Liver (tissue), 9 donors: ENCODE results near the gene GREM1. TPM values are rescaled to one million over a fixed set of nuclear protein-coding genes. Genes with fewer than 3 reads are reported as not detected.

Source experiments
- DNase-seq: peaks from one replicate; pipeline ENCODE4 v3.0.0-alpha.2; 2017; ENCODE audit warnings: low spot score
- H3K27ac ChIP-seq, 2 donors: one replicate each; pipeline ENCODE4 v1.7.0; 2013; ENCODE audit warnings: inconsistent platforms in 2 of 2, low read length in 2 of 2, control low read depth in 1 of 2, low read depth in 1 of 2, mild to moderate bottlenecking in 1 of 2
- H3K27me3 ChIP-seq, 4 donors: one replicate each; pipeline versions ENCODE4 v1.6.1 to v1.7.0; 2013; ENCODE audit warnings: low read length in 3 of 4, inconsistent platforms in 1 of 4, mild to moderate bottlenecking in 1 of 4, moderate library complexity in 1 of 4; ENCODE audit not compliant: control insufficient read depth in 4 of 4, insufficient read depth in 4 of 4
- H3K36me3 ChIP-seq, 4 donors: one replicate each; pipeline versions ENCODE4 v1.6.1 to v1.7.0; 2013; ENCODE audit warnings: low read length in 3 of 4, mild to moderate bottlenecking in 3 of 4, low read depth in 1 of 4, moderate library complexity in 1 of 4; ENCODE audit not compliant: control insufficient read depth in 4 of 4, insufficient read depth in 3 of 4
- H3K4me1 ChIP-seq, 4 donors: one replicate each; pipeline versions ENCODE4 v1.6.1 to v1.7.0; 2013; ENCODE audit warnings: low read length in 3 of 4, mild to moderate bottlenecking in 3 of 4, moderate library complexity in 1 of 4; ENCODE audit not compliant: control insufficient read depth in 4 of 4, insufficient read depth in 4 of 4
- H3K4me3 ChIP-seq, 3 donors: one replicate each; pipeline versions ENCODE4 v1.6.1 to v1.7.0; 2013; ENCODE audit warnings: low read length in 3 of 3, control low read depth in 1 of 3, low read depth in 1 of 3, mild to moderate bottlenecking in 1 of 3
- H3K9ac ChIP-seq, 2 donors: one replicate each; pipeline ENCODE4 v1.7.0; 2013; ENCODE audit warnings: low read length in 2 of 2, mild to moderate bottlenecking in 2 of 2, moderate library complexity in 2 of 2, control low read depth in 1 of 2, low read depth in 1 of 2
- H3K9me3 ChIP-seq, 4 donors: one replicate each; pipeline versions ENCODE4 v1.6.1 to v1.7.0; 2013; ENCODE audit warnings: low read length in 3 of 4; ENCODE audit not compliant: control insufficient read depth in 4 of 4
- EGR1 ChIP-seq, 2 donors: IDR thresholded peaks; 2 replicates each; pipeline ENCODE4 v1.6.1; 2016 to 2018; ENCODE audit warnings: antibody characterized with exemption in 2 of 2, low read depth in 2 of 2
- FOXA1 ChIP-seq: IDR thresholded peaks from 2 replicates; pipeline ENCODE4 v1.6.1; 2016; ENCODE audit warnings: antibody characterized with exemption
- GABPA ChIP-seq, 2 donors: IDR thresholded peaks in 1 of 2; conservative IDR thresholded peaks in 1 of 2; 2 replicates each; pipeline ENCODE4 v1.6.1; 2016; ENCODE audit warnings: antibody characterized with exemption in 2 of 2, mild to moderate bottlenecking in 1 of 2, moderate library complexity in 1 of 2
- HNF4A ChIP-seq, 2 donors: conservative IDR thresholded peaks; 2 replicates each; pipeline ENCODE4 v1.6.1; 2016; ENCODE audit warnings: antibody characterized with exemption in 2 of 2, mild to moderate bottlenecking in 2 of 2
- JUND ChIP-seq, 2 donors: IDR thresholded peaks; 2 replicates each; pipeline ENCODE4 v1.6.1; 2016; ENCODE audit warnings: antibody characterized with exemption in 2 of 2
- NR2F2 ChIP-seq: IDR thresholded peaks from 2 replicates; pipeline ENCODE4 v1.6.1; 2016; ENCODE audit warnings: antibody characterized with exemption
- RAD21 ChIP-seq, 2 donors: IDR thresholded peaks; 2 replicates each; pipeline ENCODE4 v1.6.1; 2016; ENCODE audit warnings: antibody characterized with exemption in 2 of 2, mild to moderate bottlenecking in 2 of 2
- RXRA ChIP-seq, 2 donors: IDR thresholded peaks; 2 replicates each; pipeline ENCODE4 v1.6.1; 2017 to 2018; ENCODE audit warnings: antibody characterized with exemption in 2 of 2, mild to moderate bottlenecking in 1 of 2
- SP1 ChIP-seq: IDR thresholded peaks from 2 replicates; pipeline ENCODE4 v1.6.1; 2018; ENCODE audit warnings: antibody characterized with exemption, mild to moderate bottlenecking
- TAF1 ChIP-seq: conservative IDR thresholded peaks from 2 replicates; pipeline ENCODE4 v1.6.1; 2016; ENCODE audit warnings: antibody characterized with exemption, mild to moderate bottlenecking
- YY1 ChIP-seq: IDR thresholded peaks from 2 replicates; pipeline ENCODE4 v1.6.1; 2016; ENCODE audit warnings: antibody characterized with exemption, mild to moderate bottlenecking
- WGBS: extraction: QIAGEN DNeasy Blood & Tissue Kit; methylation state at CpG from one replicate; pipeline ENCODE4 v1.1.7; 2013; 5-methylcytosine and 5-hydroxymethylcytosine counted together
- polyA plus RNA-seq, 2 donors: library from polyadenylated mRNA; stranded (reverse) in 1 of 2; unstranded in 1 of 2; fragments of 200-250 nt in 1 of 2; fragments of >200 nt in 1 of 2; fragmentation: Nextera tagmentation in 1 of 2; extraction: Ambion mirVana in 1 of 2; gene quantifications; one replicate each; pipeline versions ENCODE4 v1.2.1 to v1.2.3, GENCODE V29; 2013 to 2015
- total RNA-seq, 2 donors: library from RNA; depleted of rRNA; stranded (reverse); fragments of >200 nt; gene quantifications; one replicate each; pipeline ENCODE4 v1.2.3, GENCODE V29; 2014
- TF ChIP-seq, protein P1 (sequence below): IDR thresholded peaks from 2 replicates; pipeline ENCODE4 v1.6.1; 2016; ENCODE audit warnings: antibody characterized with exemption
- TF ChIP-seq, protein P2 (sequence below): IDR thresholded peaks from 2 replicates; pipeline ENCODE4 v1.6.1; 2016; ENCODE audit warnings: antibody characterized with exemption, mild to moderate bottlenecking
- TF ChIP-seq, protein P3 (sequence below): IDR thresholded peaks from 2 replicates; pipeline ENCODE4 v1.6.1; 2016; ENCODE audit warnings: antibody characterized with exemption
- TF ChIP-seq, protein P4 (sequence below): IDR thresholded peaks from 2 replicates; pipeline ENCODE4 v1.6.1; 2016; ENCODE audit warnings: antibody characterized with exemption
- TF ChIP-seq, protein P5 (sequence below): fragments of 150-350 bp; IDR thresholded peaks from 2 replicates; pipeline ENCODE4 v1.5.1; 2017; ENCODE audit warnings: improper control_type of control experiment, low read depth, low read length; ENCODE audit not compliant: missing input control
- donor health status: healthy.
- donor health status: healthy.
- donor health status: healthy.
- donor health status: healthy.
- donor health status: healthy.

GREM1 gene
- total and polyA plus RNA-seq, 4 donors, result under 0.01 to 1.6 (median 0.50) TPM

DNA sequence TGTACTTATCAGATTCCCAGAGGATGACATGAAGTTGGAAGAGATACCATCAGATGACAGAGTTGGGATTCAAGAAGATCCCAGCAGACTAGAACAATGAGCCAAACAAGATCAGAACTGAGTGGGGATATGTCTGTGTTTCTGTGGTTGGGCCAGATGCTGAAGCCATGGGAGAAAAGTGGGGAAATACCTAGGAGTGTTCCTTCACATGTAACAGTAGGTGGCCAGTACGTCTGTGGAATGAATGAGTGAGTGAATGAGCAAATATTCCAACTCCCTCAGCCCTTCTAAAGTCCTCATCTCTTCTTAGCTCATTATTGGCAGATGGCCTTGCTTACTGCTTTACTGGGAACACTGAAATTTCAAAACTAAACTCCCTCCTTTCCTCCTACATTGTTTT, 32.2 kb upstream of the GREM1 start:
- Histone ChIP-seq H3K4me1 (peaks cover 4 to 14% (median 9%) of the 10 kb centered on the region in 4 donors), H3K36me3 (peaks cover 0 to 34% (median 14%) of the 10 kb centered on the region in 4 donors), H3K9ac (no peak overlapping the region), H3K27ac (no peak overlapping the region), H3K9me3 (no peaks in the 10 kb centered on the region), H3K4me3 (no peak overlapping the region), H3K27me3 (no peaks in the 10 kb centered on the region)
- TF ChIP-seq SP1 (no peak), HNF4A (conservative IDR thresholded peaks at IDR 0.05) (no peak), EGR1 (IDR thresholded peaks at IDR 0.05; ENCODE audit: low read depth in 2 of 2) (no peak), TAF1 (no peak), RAD21 (IDR thresholded peaks at IDR 0.05) (no peak)
- TF ChIP-seq, protein P1, sequence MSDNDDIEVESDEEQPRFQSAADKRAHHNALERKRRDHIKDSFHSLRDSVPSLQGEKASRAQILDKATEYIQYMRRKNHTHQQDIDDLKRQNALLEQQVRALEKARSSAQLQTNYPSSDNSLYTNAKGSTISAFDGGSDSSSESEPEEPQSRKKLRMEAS, result no peak
- TF ChIP-seq, protein P2, sequence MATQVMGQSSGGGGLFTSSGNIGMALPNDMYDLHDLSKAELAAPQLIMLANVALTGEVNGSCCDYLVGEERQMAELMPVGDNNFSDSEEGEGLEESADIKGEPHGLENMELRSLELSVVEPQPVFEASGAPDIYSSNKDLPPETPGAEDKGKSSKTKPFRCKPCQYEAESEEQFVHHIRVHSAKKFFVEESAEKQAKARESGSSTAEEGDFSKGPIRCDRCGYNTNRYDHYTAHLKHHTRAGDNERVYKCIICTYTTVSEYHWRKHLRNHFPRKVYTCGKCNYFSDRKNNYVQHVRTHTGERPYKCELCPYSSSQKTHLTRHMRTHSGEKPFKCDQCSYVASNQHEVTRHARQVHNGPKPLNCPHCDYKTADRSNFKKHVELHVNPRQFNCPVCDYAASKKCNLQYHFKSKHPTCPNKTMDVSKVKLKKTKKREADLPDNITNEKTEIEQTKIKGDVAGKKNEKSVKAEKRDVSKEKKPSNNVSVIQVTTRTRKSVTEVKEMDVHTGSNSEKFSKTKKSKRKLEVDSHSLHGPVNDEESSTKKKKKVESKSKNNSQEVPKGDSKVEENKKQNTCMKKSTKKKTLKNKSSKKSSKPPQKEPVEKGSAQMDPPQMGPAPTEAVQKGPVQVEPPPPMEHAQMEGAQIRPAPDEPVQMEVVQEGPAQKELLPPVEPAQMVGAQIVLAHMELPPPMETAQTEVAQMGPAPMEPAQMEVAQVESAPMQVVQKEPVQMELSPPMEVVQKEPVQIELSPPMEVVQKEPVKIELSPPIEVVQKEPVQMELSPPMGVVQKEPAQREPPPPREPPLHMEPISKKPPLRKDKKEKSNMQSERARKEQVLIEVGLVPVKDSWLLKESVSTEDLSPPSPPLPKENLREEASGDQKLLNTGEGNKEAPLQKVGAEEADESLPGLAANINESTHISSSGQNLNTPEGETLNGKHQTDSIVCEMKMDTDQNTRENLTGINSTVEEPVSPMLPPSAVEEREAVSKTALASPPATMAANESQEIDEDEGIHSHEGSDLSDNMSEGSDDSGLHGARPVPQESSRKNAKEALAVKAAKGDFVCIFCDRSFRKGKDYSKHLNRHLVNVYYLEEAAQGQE, result no peak
- TF ChIP-seq, protein P3, sequence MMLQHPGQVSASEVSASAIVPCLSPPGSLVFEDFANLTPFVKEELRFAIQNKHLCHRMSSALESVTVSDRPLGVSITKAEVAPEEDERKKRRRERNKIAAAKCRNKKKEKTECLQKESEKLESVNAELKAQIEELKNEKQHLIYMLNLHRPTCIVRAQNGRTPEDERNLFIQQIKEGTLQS, result no peak
- TF ChIP-seq, protein P4, sequence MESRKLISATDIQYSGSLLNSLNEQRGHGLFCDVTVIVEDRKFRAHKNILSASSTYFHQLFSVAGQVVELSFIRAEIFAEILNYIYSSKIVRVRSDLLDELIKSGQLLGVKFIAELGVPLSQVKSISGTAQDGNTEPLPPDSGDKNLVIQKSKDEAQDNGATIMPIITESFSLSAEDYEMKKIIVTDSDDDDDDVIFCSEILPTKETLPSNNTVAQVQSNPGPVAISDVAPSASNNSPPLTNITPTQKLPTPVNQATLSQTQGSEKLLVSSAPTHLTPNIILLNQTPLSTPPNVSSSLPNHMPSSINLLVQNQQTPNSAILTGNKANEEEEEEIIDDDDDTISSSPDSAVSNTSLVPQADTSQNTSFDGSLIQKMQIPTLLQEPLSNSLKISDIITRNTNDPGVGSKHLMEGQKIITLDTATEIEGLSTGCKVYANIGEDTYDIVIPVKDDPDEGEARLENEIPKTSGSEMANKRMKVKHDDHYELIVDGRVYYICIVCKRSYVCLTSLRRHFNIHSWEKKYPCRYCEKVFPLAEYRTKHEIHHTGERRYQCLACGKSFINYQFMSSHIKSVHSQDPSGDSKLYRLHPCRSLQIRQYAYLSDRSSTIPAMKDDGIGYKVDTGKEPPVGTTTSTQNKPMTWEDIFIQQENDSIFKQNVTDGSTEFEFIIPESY, result no peak
- DNase-seq, result no peak
- 74% methylated on average over 1 of the region's 1 CpG for WGBS

DNA sequence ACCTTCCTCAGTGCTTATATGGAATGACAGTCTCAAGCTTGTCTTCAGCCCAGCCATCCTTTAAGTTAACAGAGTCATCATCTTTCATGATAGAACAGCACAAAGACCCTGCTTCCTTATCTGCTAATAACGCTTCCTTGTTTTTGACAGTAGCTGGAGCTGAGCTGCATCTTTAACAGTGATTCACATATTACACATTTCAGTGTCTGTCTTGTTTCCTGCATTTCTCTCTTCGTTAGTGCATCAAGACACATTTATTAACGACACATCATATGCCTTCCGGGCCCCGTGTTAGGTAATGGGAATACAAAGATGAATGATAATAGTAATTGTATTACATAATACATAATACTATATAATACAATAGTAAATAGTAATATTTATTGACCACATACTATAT, 30.2 kb upstream of the GREM1 start:
- no peaks in the 10 kb centered on the region for H3K9me3 ChIP-seq
- no peaks in the 10 kb centered on the region for H3K27me3 ChIP-seq
- H3K4me1 ChIP-seq, result peaks cover 2 to 13% (median 3%) of the 10 kb centered on the region in 4 donors
- H3K36me3 ChIP-seq, result peaks cover 0 to 32% (median 14%) of the 10 kb centered on the region in 4 donors
- DNase-seq, result no peak
- no peak overlapping the region for H3K27ac ChIP-seq
- no peak overlapping the region for H3K4me3 ChIP-seq
- no peak overlapping the region for H3K9ac ChIP-seq
- 86% methylated on average over 5 of the region's 5 CpGs for WGBS
- no peak for TF ChIP-seq EGR1 (IDR thresholded peaks at IDR 0.05; ENCODE audit: low read depth in 2 of 2)
- TF ChIP-seq, protein P2, result no peak
- TF ChIP-seq, protein P3, result no peak
- no peak for TF ChIP-seq FOXA1
- TF ChIP-seq YY1, result no peak
- TF ChIP-seq RAD21 (IDR thresholded peaks at IDR 0.05), result no peak
- TF ChIP-seq, protein P5, sequence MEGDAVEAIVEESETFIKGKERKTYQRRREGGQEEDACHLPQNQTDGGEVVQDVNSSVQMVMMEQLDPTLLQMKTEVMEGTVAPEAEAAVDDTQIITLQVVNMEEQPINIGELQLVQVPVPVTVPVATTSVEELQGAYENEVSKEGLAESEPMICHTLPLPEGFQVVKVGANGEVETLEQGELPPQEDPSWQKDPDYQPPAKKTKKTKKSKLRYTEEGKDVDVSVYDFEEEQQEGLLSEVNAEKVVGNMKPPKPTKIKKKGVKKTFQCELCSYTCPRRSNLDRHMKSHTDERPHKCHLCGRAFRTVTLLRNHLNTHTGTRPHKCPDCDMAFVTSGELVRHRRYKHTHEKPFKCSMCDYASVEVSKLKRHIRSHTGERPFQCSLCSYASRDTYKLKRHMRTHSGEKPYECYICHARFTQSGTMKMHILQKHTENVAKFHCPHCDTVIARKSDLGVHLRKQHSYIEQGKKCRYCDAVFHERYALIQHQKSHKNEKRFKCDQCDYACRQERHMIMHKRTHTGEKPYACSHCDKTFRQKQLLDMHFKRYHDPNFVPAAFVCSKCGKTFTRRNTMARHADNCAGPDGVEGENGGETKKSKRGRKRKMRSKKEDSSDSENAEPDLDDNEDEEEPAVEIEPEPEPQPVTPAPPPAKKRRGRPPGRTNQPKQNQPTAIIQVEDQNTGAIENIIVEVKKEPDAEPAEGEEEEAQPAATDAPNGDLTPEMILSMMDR, result no peak
- no peak for TF ChIP-seq TAF1
- no peak for TF ChIP-seq RXRA (IDR thresholded peaks at IDR 0.05)
- no peak for TF ChIP-seq SP1
- TF ChIP-seq, protein P1, result no peak
- no peak for TF ChIP-seq JUND (IDR thresholded peaks at IDR 0.05)
- no peak for TF ChIP-seq GABPA (IDR thresholded peaks at IDR 0.05 in 1 of 2, conservative IDR thresholded peaks at IDR 0.05 in 1 of 2)
- no peak for TF ChIP-seq HNF4A (conservative IDR thresholded peaks at IDR 0.05)
- TF ChIP-seq, protein P4, result no peak
- TF ChIP-seq NR2F2, result no peak
